B cell (primary cell): ENCODE results near the gene FAAH2. TPM values are rescaled to one million over a fixed set of nuclear protein-coding genes. Genes with fewer than 3 reads are reported as not detected.
"Not testable (repeated sequence)": the region's sequence is repeated elsewhere in the genome, so short reads cannot be mapped to it uniquely, and the experiment has no call there.

Source experiments
- ATAC-seq: fragments of 200-7000 bp; cut with Tn5 transposase; one replicate; pipeline ENCODE4 v1.10.0; 2021; ENCODE audit warnings: low read depth, mild to moderate bottlenecking, moderate number of reproducible peaks, moderate library complexity
- CTCF ChIA-PET: fragments of 350-600 bp; sonication (Branson Sonifier 250); formaldehyde crosslinking; loops from one replicate; lab custom pipeline; 2021; ENCODE audit warnings: antibody characterized with exemption, inconsistent platforms; lab: Charles Lee
- POLR2A ChIA-PET: fragments of 350-600 bp; sonication (Branson Sonifier 250); formaldehyde crosslinking; loops from one replicate; lab custom pipeline; 2021; ENCODE audit warnings: antibody characterized with exemption; lab: Charles Lee
- DNase-seq: peaks from one replicate; pipeline ENCODE4 v3.0.0; 2013
- H2AFZ ChIP-seq: 2 replicates; pipeline ENCODE4 v1.6.1; 2012; ENCODE audit warnings: mild to moderate bottlenecking, low read depth, low read length; ENCODE audit not compliant: insufficient read depth, poor library complexity, severe bottlenecking
- H3K27ac ChIP-seq, 2 donors: 1 replicate in 1 of 2; 2 replicates in 1 of 2; pipeline ENCODE4 v1.5.1; 2012 to 2013; ENCODE audit warnings: low read length in 2 of 2, mild to moderate bottlenecking in 2 of 2, moderate library complexity in 1 of 2
- H3K27me3 ChIP-seq, 4 experiments: fragments of 200-600 bp in 1 of 4; sonication (generic) in 1 of 4; replicated peaks in 1 of 4; 1 replicate in 2 of 4; 2 replicates in 2 of 4; pipeline versions ENCODE4 v1.6.1 to v1.7.0; 2013 to 2016; ENCODE audit warnings: low read length in 3 of 4, mild to moderate bottlenecking in 2 of 4, mixed read lengths in 1 of 4, moderate library complexity in 1 of 4; ENCODE audit not compliant: insufficient read depth in 4 of 4, control insufficient read depth in 3 of 4; ENCODE audit errors: control extremely low read depth in 1 of 4
- H3K36me3 ChIP-seq, 2 experiments: replicated peaks in 1 of 2; 1 replicate in 1 of 2; 2 replicates in 1 of 2; pipeline versions ENCODE4 v1.6.1 to v1.7.1; 2013; ENCODE audit warnings: low read length in 1 of 2; ENCODE audit not compliant: insufficient read depth in 2 of 2, control insufficient read depth in 1 of 2; ENCODE audit errors: control extremely low read depth in 1 of 2, extremely low read depth in 1 of 2
- H3K4me1 ChIP-seq, 2 donors: fragments of 200-600 bp in 1 of 2; sonication (generic) in 1 of 2; 1 replicate in 1 of 2; 2 replicates in 1 of 2; pipeline versions ENCODE4 v1.5.1 to v1.6.1; 2013 to 2017; ENCODE audit warnings: low read length in 2 of 2; ENCODE audit not compliant: control insufficient read depth in 2 of 2, insufficient read depth in 2 of 2
- H3K4me2 ChIP-seq: replicated peaks from 2 replicates; pipeline ENCODE3; 2012; ENCODE audit warnings: mild to moderate bottlenecking, low read depth, low read length; ENCODE audit not compliant: poor library complexity, severe bottlenecking
- H3K4me3 ChIP-seq, 5 experiments: fragments of 200-600 bp in 1 of 5; sonication (generic) in 1 of 5; 1 replicate in 3 of 5; 2 replicates in 2 of 5; pipeline versions ENCODE4 v1.5.1 to v1.7.0; 2011 to 2016; ENCODE audit warnings: low read length in 4 of 5, mild to moderate bottlenecking in 4 of 5, low read depth in 2 of 5, control low read depth in 1 of 5, moderate library complexity in 1 of 5; ENCODE audit not compliant: insufficient read depth in 1 of 5; ENCODE audit errors: control extremely low read depth in 1 of 5, extremely low read depth in 1 of 5
- H3K79me2 ChIP-seq: fragments of 200-600 bp; sonication (generic); one replicate; pipeline ENCODE4 v1.6.0; 2016; ENCODE audit warnings: low read length; ENCODE audit not compliant: control insufficient read depth, insufficient read depth
- H3K9ac ChIP-seq: fragments of 200-600 bp; sonication (generic); 2 replicates; pipeline ENCODE4 v1.6.1; 2017; ENCODE audit warnings: mild to moderate bottlenecking, low read length, moderate library complexity
- H3K9me3 ChIP-seq, 3 donors: one replicate each; pipeline versions ENCODE4 v1.6.1 to v1.7.1; 2013; ENCODE audit warnings: low read length in 2 of 3; ENCODE audit not compliant: control insufficient read depth in 2 of 3, insufficient read depth in 1 of 3; ENCODE audit errors: control extremely low read depth in 1 of 3
- H4K20me1 ChIP-seq: 2 replicates; pipeline ENCODE4 v1.6.0; 2012; ENCODE audit warnings: mild to moderate bottlenecking, low read length; ENCODE audit not compliant: insufficient read depth, control insufficient read depth, poor library complexity, severe bottlenecking
- H3K27ac Mint-ChIP-seq: one replicate; pipeline ENCODE4 v1.8.0; 2021; ENCODE audit warnings: mixed read lengths
- H3K27me3 Mint-ChIP-seq: one replicate; pipeline ENCODE4 v1.8.0; 2021; ENCODE audit warnings: mixed read lengths
- H3K4me1 Mint-ChIP-seq: one replicate; pipeline ENCODE4 v1.8.0; 2021; ENCODE audit warnings: mixed read lengths
- H3K4me3 Mint-ChIP-seq: one replicate; pipeline ENCODE4 v1.8.0; 2021; ENCODE audit warnings: mixed read lengths
- H3K9me3 Mint-ChIP-seq: one replicate; pipeline ENCODE4 v1.8.0; 2022; ENCODE audit warnings: mixed read lengths; ENCODE audit not compliant: insufficient read depth
- EZH2 ChIP-seq: IDR thresholded peaks from 2 replicates; pipeline ENCODE4 v1.6.1; 2012; ENCODE audit warnings: borderline replicate concordance, low read depth, mild to moderate bottlenecking, moderate library complexity, low read length; ENCODE audit not compliant: insufficient read depth, poor library complexity, severe bottlenecking
- WGBS: methylation state at CpG from one replicate; pipeline ENCODE4 v1.1.5; 2013; ENCODE audit warnings: missing lambda C conversion rate; ENCODE audit not compliant: insufficient coverage; 5-methylcytosine and 5-hydroxymethylcytosine counted together
- intact Hi-C: fragments of 100-400 bp; cut with micrococcal nuclease; formaldehyde crosslinking; loops from one replicate; pipeline ENCODE4 v1.10.0; 2022
- polyA plus RNA-seq: library from polyadenylated mRNA; depleted of rRNA; stranded (reverse); fragments of >200 nt; gene quantifications from 2 replicates; pipeline ENCODE4 v1.2.3, GENCODE V29; 2012
- total RNA-seq, 2 donors: library from RNA; stranded (reverse); fragments of 120-200 nt in 1 of 2; gene quantifications; 1 replicate in 1 of 2; 2 replicates in 1 of 2; pipeline versions ENCODE4 v1.2.3 to v1.2.4, GENCODE V29; 2013 to 2022
- TF ChIP-seq, protein P1 (sequence below): fragments of 200-600 bp; IDR thresholded peaks from one replicate; pipeline ENCODE4 v1.8.0; 2022; ENCODE audit warnings: antibody characterized with exemption, mild to moderate bottlenecking

Gene FAAH2
- total and polyA plus RNA-seq, 2 donors (not counting 1 experiment from before 2014, with no cell fraction given) = 0.85 to 18.0 TPM

DNA sequence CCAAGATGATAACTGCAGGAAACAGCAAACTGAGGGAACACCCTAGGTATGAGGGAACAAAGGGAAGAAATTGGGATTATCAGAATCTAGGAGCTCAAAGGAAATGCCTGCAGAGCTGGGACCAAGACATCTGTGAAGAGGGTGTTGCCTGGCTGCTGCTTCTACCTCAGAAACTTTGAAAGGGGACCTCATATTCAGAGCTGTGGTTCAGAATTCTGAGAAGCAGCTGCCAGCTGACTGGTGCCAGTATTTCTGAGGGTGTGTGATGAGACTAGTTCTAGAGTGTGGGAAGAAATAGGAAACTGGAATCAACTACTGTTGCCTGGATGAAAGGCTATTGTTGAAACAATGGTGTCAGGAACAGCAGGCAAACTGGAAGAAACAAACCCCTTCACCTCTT, 8.5 kb downstream of the FAAH2 start:
- TF ChIP-seq, protein P1, sequence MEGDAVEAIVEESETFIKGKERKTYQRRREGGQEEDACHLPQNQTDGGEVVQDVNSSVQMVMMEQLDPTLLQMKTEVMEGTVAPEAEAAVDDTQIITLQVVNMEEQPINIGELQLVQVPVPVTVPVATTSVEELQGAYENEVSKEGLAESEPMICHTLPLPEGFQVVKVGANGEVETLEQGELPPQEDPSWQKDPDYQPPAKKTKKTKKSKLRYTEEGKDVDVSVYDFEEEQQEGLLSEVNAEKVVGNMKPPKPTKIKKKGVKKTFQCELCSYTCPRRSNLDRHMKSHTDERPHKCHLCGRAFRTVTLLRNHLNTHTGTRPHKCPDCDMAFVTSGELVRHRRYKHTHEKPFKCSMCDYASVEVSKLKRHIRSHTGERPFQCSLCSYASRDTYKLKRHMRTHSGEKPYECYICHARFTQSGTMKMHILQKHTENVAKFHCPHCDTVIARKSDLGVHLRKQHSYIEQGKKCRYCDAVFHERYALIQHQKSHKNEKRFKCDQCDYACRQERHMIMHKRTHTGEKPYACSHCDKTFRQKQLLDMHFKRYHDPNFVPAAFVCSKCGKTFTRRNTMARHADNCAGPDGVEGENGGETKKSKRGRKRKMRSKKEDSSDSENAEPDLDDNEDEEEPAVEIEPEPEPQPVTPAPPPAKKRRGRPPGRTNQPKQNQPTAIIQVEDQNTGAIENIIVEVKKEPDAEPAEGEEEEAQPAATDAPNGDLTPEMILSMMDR = no peak
- TF ChIP-seq EZH2 = no peak
- no peak for DNase-seq
- Histone ChIP-seq H3K27me3 (no peaks in the 10 kb centered on the region), H3K79me2 (no peaks in the 10 kb centered on the region), H3K4me1 (no peaks in the 10 kb centered on the region), H2AFZ (no peak overlapping the region), H4K20me1 (no peaks in the 10 kb centered on the region), H3K27ac (no peak overlapping the region), H3K4me3 (no peak overlapping the region), H3K36me3 (no peaks in the 10 kb centered on the region), H3K9me3 (no peaks in the 10 kb centered on the region), H3K4me2 (no peak overlapping the region), H3K9ac (no peak overlapping the region)
- Mint-ChIP-seq H3K27ac (no peak overlapping the region), H3K27me3 (no peaks in the 10 kb centered on the region), H3K9me3 (no peaks in the 10 kb centered on the region), H3K4me1 (no peaks in the 10 kb centered on the region), H3K4me3 (no peak overlapping the region)
- ChIA-PET CTCF (no interaction called here), POLR2A (no interaction called here)
- ATAC-seq = no peak
- intact Hi-C loops = no loop called here

DNA sequence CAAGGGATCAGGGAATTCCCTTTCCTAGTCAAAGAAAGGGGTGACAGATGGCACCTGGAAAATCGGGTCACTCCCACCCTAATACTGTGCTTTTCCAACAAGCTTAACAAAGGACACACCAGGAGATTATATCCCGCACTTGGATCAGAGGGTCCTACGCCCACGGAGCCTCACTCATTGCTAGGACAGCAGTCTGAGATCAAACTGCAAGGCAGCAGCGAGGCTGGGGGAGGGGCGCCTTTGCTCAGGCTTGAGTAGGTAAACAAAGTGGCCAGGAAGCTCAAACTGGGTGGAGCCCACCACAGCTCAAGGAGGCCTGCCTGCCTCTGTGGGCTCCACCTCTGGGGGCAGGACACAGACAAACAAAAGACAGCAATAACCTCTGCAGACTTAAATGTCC, 9.2 kb downstream of the FAAH2 start:
- H3K36me3 ChIP-seq, H3K27ac Mint-ChIP-seq, H3K27me3 ChIP-seq, POLR2A ChIA-PET, H2AFZ ChIP-seq, H3K9me3 ChIP-seq, H3K27ac ChIP-seq, ATAC-seq, H3K4me2 ChIP-seq, H3K4me3 Mint-ChIP-seq, H3K4me1 Mint-ChIP-seq, DNase-seq, H3K9ac ChIP-seq, H4K20me1 ChIP-seq, H3K4me1 ChIP-seq, H3K4me3 ChIP-seq, H3K9me3 Mint-ChIP-seq, CTCF ChIA-PET, H3K79me2 ChIP-seq, H3K27me3 Mint-ChIP-seq, intact Hi-C loops: not testable (repeated sequence)
- WGBS = 100% methylated on average over 3 of the region's 6 CpGs
